Psoas muscle (tissue), 8 donors: ENCODE results near the gene TADA3. TPM values are rescaled to one million over a fixed set of nuclear protein-coding genes. Genes with fewer than 3 reads are reported as not detected.
A peak's percentile ranks its signal among the peaks of the same experiment; 100 is the strongest.

Experiments
- ATAC-seq, 4 donors: fragments of 200-7000 bp; cut with Tn5 transposase; one replicate each; pipeline ENCODE4 v1.9.1; 2020; ENCODE audit warnings: moderate library complexity in 3 of 4, mild to moderate bottlenecking in 2 of 4
- DNase-seq, 2 donors: peaks; one replicate each; pipeline ENCODE4 v3.0.0-alpha.2; 2020
- H3K27ac ChIP-seq: fragments of 200-600 bp; one replicate; pipeline ENCODE4 v1.8.0; 2022
- H3K27me3 ChIP-seq, 3 donors: fragments of 200-600 bp in 1 of 3; one replicate each; pipeline versions ENCODE4 v1.6.1 to v1.8.0; 2013 to 2022; ENCODE audit warnings: low read length in 2 of 3, mild to moderate bottlenecking in 2 of 3, moderate library complexity in 1 of 3; ENCODE audit not compliant: insufficient read depth in 3 of 3
- H3K36me3 ChIP-seq, 2 donors: fragments of 200-600 bp in 1 of 2; one replicate each; pipeline versions ENCODE4 v1.6.1 to v1.8.0; 2013 to 2022; ENCODE audit warnings: low read depth in 1 of 2, mild to moderate bottlenecking in 1 of 2, moderate library complexity in 1 of 2; ENCODE audit not compliant: insufficient read depth in 1 of 2
- H3K4me1 ChIP-seq: fragments of 200-600 bp; one replicate; pipeline ENCODE4 v1.8.0; 2022
- H3K4me3 ChIP-seq: fragments of 200-600 bp; one replicate; pipeline ENCODE4 v1.8.0; 2022; ENCODE audit warnings: mild to moderate bottlenecking
- H3K9me3 ChIP-seq: fragments of 200-600 bp; one replicate; pipeline ENCODE4 v1.8.0; 2022
- WGBS, 3 donors: extraction: QIAGEN DNeasy Blood & Tissue Kit; methylation state at CpG; one replicate each; pipeline versions ENCODE4 v1.1.6 to v1.1.7; 2013; 5-methylcytosine and 5-hydroxymethylcytosine counted together
- intact Hi-C, 2 donors: fragments of 100-400 bp; cut with DNase I; formaldehyde crosslinking; loops; one replicate each; pipeline versions ENCODE4 v1.11.0 to v1.14.2; 2022
- polyA plus RNA-seq, 3 donors: library from polyadenylated mRNA; stranded (reverse); fragments of 200-250 nt; gene quantifications; one replicate each; pipeline ENCODE4 v1.2.3, GENCODE V29; 2013
- total RNA-seq, 4 donors: library from RNA; stranded (reverse); fragmentation: NEBNext Ultra II Directional in 2 of 4; extraction: Animal tissue kit (Norgen Biotek cat#: 25700) in 2 of 4; gene quantifications; one replicate each; pipeline versions ENCODE4 v1.2.1 to v1.2.4, GENCODE V29; 2021 to 2023
- TF ChIP-seq, protein P1 (sequence below): fragments of 200-600 bp; IDR thresholded peaks from one replicate; pipeline ENCODE4 v1.8.0; 2022; ENCODE audit warnings: antibody characterized with exemption
- donor health status: healthy with polysubstance abuse.
- donor health status: DM: no; HTN: no; CAD: no; lungs with moderate emphysema.
- donor health status: Bipolar disorder and iron deficiency.
- donor health status: healthy.
- donor health status: DM: yes; HTN: yes; CAD: no.
- donor health status: DM: no; HTN: no; CAD: no.
- donor health status: DM: no; HTN: no; CAD: no.
- donor health status: DM: yes; HTN: yes; CAD: no.

TADA3 gene
- total and polyA plus RNA-seq, 7 donors = 42.2 to 75.7 (median 43.3) TPM

DNA sequence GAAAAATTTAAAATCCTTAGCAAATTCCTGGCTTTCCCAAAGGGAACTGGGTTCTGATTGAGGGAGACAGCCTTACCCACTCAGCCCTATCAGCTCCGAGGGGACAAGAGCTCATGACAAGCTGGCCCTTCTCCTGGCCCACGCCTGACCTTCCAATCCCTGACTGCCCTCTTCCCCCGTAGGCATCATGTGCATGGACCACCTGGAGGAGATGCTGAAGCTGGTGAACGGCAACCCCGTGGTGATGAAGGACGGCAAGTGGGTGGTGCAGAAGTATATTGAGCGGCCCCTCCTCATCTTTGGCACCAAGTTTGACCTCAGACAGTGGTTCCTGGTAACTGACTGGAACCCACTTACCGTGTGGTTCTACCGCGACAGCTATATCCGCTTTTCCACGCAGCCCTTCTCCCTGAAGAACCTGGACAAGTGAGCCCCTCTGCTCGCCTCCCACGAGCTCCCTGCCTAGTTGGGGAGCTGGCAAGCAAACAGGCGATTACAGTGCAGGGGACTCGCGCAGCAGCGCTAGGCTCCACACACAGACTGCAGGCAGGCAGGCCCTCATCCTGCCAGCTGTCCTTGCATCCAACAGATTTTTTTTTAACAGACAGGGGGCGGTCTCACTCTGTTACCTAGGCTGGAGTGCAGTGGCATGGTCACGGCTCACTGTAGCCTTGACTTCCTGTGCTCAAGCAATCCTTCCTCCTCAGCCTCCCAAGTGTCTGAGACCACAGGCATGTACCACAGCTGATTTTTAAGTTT is 34.7 kb upstream of the TADA3 start:
- H3K4me1 ChIP-seq = no peaks in the 10 kb centered on the region
- 72 to 79% (median 74%) methylated on average over 20 of the region's 20 CpGs for WGBS, 3 donors
- no peaks in the 10 kb centered on the region for H3K9me3 ChIP-seq
- DNase-seq (no peak), ATAC-seq (peak in 2 of 4 donors; percentile 30 to 39)
- H3K27ac ChIP-seq = no peak overlapping the region
- H3K27me3 ChIP-seq = no peaks in the 10 kb centered on the region
- TF ChIP-seq, protein P1, sequence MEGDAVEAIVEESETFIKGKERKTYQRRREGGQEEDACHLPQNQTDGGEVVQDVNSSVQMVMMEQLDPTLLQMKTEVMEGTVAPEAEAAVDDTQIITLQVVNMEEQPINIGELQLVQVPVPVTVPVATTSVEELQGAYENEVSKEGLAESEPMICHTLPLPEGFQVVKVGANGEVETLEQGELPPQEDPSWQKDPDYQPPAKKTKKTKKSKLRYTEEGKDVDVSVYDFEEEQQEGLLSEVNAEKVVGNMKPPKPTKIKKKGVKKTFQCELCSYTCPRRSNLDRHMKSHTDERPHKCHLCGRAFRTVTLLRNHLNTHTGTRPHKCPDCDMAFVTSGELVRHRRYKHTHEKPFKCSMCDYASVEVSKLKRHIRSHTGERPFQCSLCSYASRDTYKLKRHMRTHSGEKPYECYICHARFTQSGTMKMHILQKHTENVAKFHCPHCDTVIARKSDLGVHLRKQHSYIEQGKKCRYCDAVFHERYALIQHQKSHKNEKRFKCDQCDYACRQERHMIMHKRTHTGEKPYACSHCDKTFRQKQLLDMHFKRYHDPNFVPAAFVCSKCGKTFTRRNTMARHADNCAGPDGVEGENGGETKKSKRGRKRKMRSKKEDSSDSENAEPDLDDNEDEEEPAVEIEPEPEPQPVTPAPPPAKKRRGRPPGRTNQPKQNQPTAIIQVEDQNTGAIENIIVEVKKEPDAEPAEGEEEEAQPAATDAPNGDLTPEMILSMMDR = no peak
- H3K36me3 ChIP-seq = peaks cover 0 to 19% of the 10 kb centered on the region in 2 donors
- no peak overlapping the region for H3K4me3 ChIP-seq
- intact Hi-C loops = no loop called here

DNA sequence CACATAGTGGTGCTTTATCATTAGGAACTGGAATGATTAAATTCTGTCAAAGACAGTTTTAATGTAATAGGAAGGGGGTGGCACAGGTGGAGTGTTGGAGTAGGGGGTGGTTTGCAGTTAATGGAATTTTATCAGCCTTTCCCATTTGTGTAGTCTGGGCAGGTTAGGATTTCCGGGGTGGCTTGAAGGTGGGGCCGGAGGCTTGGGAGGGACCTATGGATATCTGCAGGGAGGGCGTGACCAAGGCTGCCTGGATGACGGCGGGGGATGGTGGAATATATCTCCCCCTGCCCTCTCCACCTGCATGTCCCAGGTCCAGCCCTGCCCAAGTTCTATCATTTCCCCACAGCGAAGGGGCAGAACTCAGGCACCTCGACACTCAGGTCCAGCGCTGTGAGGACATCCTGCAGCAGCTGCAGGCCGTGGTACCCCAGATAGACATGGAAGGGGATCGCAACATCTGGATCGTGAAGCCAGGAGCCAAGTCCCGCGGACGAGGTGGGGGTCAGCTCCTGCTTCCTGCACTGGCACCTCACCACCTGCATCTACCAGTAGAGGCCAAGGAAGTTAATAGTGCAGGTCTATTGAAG is 33.3 kb upstream of the TADA3 start:
- TF ChIP-seq, protein P1 = no peak
- intact Hi-C loops = no loop called here
- H3K4me3 ChIP-seq = no peak overlapping the region
- DNase-seq = no peak
- H3K27me3 ChIP-seq = no peaks in the 10 kb centered on the region
- WGBS, 3 donors = 67 to 71% (median 67%) methylated on average over 14 of the region's 14 CpGs
- H3K9me3 ChIP-seq = no peaks in the 10 kb centered on the region
- ATAC-seq = no peak
- H3K4me1 ChIP-seq = no peaks in the 10 kb centered on the region
- no peak overlapping the region for H3K27ac ChIP-seq
- H3K36me3 ChIP-seq = peaks cover 0 to 17% of the 10 kb centered on the region in 2 donors

DNA sequence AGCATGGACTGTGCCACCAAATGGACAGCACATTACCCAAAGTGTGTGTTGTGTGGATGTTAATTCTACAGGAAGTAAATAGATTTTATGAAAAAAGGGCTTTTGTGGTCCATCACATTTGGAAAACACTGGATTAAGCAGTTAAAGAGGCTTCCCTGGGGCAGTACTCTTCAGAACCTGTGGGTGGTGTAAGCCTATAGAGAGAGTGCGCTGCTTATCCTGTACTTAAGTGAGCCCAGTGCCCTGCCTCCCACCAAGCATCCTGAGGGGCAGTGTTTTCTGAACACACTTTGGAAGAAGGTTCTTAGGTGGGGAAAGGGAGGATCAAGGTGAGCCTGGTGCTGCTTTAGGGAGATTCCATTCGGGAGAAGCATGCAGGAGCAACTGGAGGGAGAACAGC is 28.7 kb upstream of the TADA3 start:
- H3K27me3 ChIP-seq = no peaks in the 10 kb centered on the region
- TF ChIP-seq, protein P1 = no peak
- DNase-seq (no peak), ATAC-seq (no peak)
- intact Hi-C loops = no loop called here
- no peak overlapping the region for H3K27ac ChIP-seq
- no peak overlapping the region for H3K4me3 ChIP-seq
- WGBS, 3 donors = 76 to 81% (median 81%) methylated on average over 2 of the region's 2 CpGs
- peaks cover 0 to 11% of the 10 kb centered on the region in 2 donors for H3K36me3 ChIP-seq
- H3K9me3 ChIP-seq = no peaks in the 10 kb centered on the region
- H3K4me1 ChIP-seq = peaks cover 6% of the 10 kb centered on the region

DNA sequence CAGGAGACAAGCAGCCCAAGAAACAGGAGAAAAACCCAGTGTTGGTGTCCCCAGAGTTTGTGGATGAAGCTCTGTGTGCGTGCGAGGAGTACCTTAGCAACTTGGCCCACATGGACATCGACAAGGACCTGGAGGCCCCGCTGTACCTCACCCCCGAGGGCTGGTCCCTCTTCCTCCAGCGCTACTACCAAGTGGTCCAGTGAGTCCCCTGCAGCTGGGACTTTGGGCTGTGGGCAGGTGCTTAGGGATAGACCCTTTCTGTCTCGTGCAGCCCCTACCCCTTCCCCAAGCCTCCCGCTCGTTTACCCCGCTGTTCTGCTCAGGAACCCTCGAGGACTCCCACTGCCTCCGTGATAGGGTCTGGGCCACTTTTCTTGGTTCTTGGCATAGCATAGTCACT is 28.3 kb upstream of the TADA3 start:
- TF ChIP-seq, protein P1 = no peak
- 82 to 90% (median 88%) methylated on average over 12 of the region's 12 CpGs for WGBS, 3 donors
- H3K36me3 ChIP-seq = peaks cover 0 to 11% of the 10 kb centered on the region in 2 donors
- intact Hi-C loops = no loop called here
- peaks cover 6% of the 10 kb centered on the region for H3K4me1 ChIP-seq
- ATAC-seq = no peak
- H3K27me3 ChIP-seq = no peaks in the 10 kb centered on the region
- no peak for DNase-seq
- H3K4me3 ChIP-seq = no peak overlapping the region
- H3K9me3 ChIP-seq = no peaks in the 10 kb centered on the region
- no peak overlapping the region for H3K27ac ChIP-seq
